HCT116 (cell line): Measurements from ENCODE around the gene CPNE9. TPM values are rescaled to one million over a fixed set of nuclear protein-coding genes. Genes with fewer than 3 reads are reported as not detected.

Experiments used
- ATAC-seq: fragments of 200-7000 bp; cut with Tn5 transposase; 2 replicates; pipeline ENCODE4 v1.9.1; 2020; ENCODE audit warnings: mild to moderate bottlenecking, moderate library complexity
- BruUV-seq: library from RNA; stranded (reverse); fragments of 400-500 nt; replicated peaks from 2 replicates; lab custom pipeline; 2021; lab: Mats Ljungman, UMichigan
- CTCF ChIA-PET: fragments of 300-600 bp; sonication (Branson Sonifier 250); formaldehyde crosslinking; loops from one replicate; lab custom pipeline; 2021; ENCODE audit warnings: antibody characterized with exemption; lab: Charles Lee
- POLR2A ChIA-PET: fragments of 300-600, 350-600 bp; sonication (Branson Sonifier 250); formaldehyde crosslinking; loops from one replicate; lab custom pipeline; 2021; ENCODE audit warnings: antibody characterized with exemption; lab: Charles Lee
- RAD21 ChIA-PET, 2 experiments: fragments of 300-600 bp; sonication (Branson Sonifier 250); formaldehyde crosslinking; loops; one replicate each; lab custom pipeline; 2023; ENCODE audit warnings: low total read pairs in 2 of 2; ENCODE audit not compliant: uncharacterized antibody in 2 of 2, unreplicated experiment in 2 of 2, low non-redundant PET in 1 of 2; lab: Charles Lee
- DNase-seq: peaks from one replicate; pipeline ENCODE4 v3.0.0-alpha.2; 2010; ENCODE audit warnings: low read depth, low spot score
- H2AFZ ChIP-seq: fragments of 200-600 bp; shearing (Covaris generic), sonication (generic); 2 replicates; pipeline ENCODE4 v1.6.1; 2017; ENCODE audit warnings: low read depth, mixed run types, mixed read lengths, antibody characterized with exemption, low read length; ENCODE audit not compliant: poor library complexity, severe bottlenecking
- H3K27ac ChIP-seq: 2 replicates; pipeline ENCODE4 v1.5.1; 2012; ENCODE audit warnings: low read depth, low read length
- H3K27me3 ChIP-seq: fragments of 200-600 bp; sonication (generic); 2 replicates; pipeline ENCODE4 v1.6.1; 2016; ENCODE audit warnings: mixed run types, low read length, mixed read lengths; ENCODE audit not compliant: insufficient read depth
- H3K36me3 ChIP-seq, 2 experiments: fragments of 200-500 bp in 1 of 2; fragments of 200-600 bp in 1 of 2; sonication (Bioruptor generic) in 1 of 2; sonication (generic) in 1 of 2; 2 replicates each; pipeline versions ENCODE4 v1.5.1 to v1.6.1; 2014 to 2016; ENCODE audit warnings: low read length in 2 of 2, inconsistent platforms in 1 of 2, mixed read lengths in 1 of 2, mixed run types in 1 of 2; ENCODE audit not compliant: insufficient read depth in 2 of 2, control insufficient read depth in 1 of 2
- H3K4me1 ChIP-seq, 2 experiments: fragments of 200-600 bp in 1 of 2; sonication (generic) in 1 of 2; 2 replicates each; pipeline versions ENCODE4 v1.5.1 to v1.6.1; 2012 to 2017; ENCODE audit warnings: low read length in 2 of 2, inconsistent platforms in 1 of 2, mild to moderate bottlenecking in 1 of 2, mixed read lengths in 1 of 2, mixed run types in 1 of 2, moderate library complexity in 1 of 2; ENCODE audit not compliant: insufficient read depth in 2 of 2, control insufficient read depth in 1 of 2
- H3K4me2 ChIP-seq: fragments of 200-600 bp; sonication (generic); 2 replicates; pipeline ENCODE4 v1.6.1; 2017; ENCODE audit warnings: mixed run types, low read length, mixed read lengths
- H3K4me3 ChIP-seq, 2 experiments: fragments of 200-600 bp in 1 of 2; sonication (generic) in 1 of 2; replicated peaks in 1 of 2; 2 replicates each; pipeline ENCODE4 v1.5.1; 2011 to 2016; ENCODE audit warnings: low read length in 2 of 2, control low read depth in 1 of 2, low read depth in 1 of 2, mild to moderate bottlenecking in 1 of 2, mixed read lengths in 1 of 2, mixed run types in 1 of 2
- H3K79me2 ChIP-seq: fragments of 200-600 bp; sonication (generic); 2 replicates; pipeline ENCODE4 v1.6.1; 2017; ENCODE audit warnings: mild to moderate bottlenecking, mixed run types, low read length, moderate library complexity, mixed read lengths; ENCODE audit not compliant: insufficient read depth
- H3K9ac ChIP-seq: fragments of 200-600 bp; sonication (generic); 2 replicates; pipeline ENCODE4 v1.6.1; 2016; ENCODE audit warnings: low read length, mixed read lengths
- H3K9me2 ChIP-seq: fragments of 200-600 bp; sonication (generic), shearing (Covaris generic); 2 replicates; pipeline ENCODE4 v1.6.1; 2017; ENCODE audit warnings: mixed run types, mild to moderate bottlenecking, moderate library complexity; ENCODE audit not compliant: insufficient read depth
- H3K9me3 ChIP-seq, 2 experiments: fragments of 200-500 bp in 1 of 2; fragments of 200-600 bp in 1 of 2; sonication (Bioruptor generic) in 1 of 2; sonication (generic) in 1 of 2; 2 replicates each; pipeline ENCODE4 v1.6.1; 2014 to 2017; ENCODE audit warnings: low read length in 2 of 2, mixed read lengths in 2 of 2, inconsistent platforms in 1 of 2, low read depth in 1 of 2, mild to moderate bottlenecking in 1 of 2, mixed run types in 1 of 2, moderate library complexity in 1 of 2; ENCODE audit not compliant: control insufficient read depth in 1 of 2, insufficient read depth in 1 of 2
- H4K20me1 ChIP-seq: fragments of 200-600 bp; sonication (generic), shearing (Covaris generic); 2 replicates; pipeline ENCODE4 v1.6.1; 2017; ENCODE audit warnings: mixed run types, mild to moderate bottlenecking, moderate library complexity; ENCODE audit not compliant: insufficient read depth
- EGR1 ChIP-seq: IDR thresholded peaks from 2 replicates; pipeline ENCODE4 v1.6.1; 2012; ENCODE audit warnings: low read depth
- SIN3A ChIP-seq: IDR thresholded peaks from 2 replicates; pipeline ENCODE4 v1.6.1; 2012; ENCODE audit warnings: low read depth
- SP1 ChIP-seq: IDR thresholded peaks from 2 replicates; pipeline ENCODE4 v1.6.1; 2012; ENCODE audit warnings: low read depth
- SRF ChIP-seq: IDR thresholded peaks from 2 replicates; pipeline ENCODE4 v1.6.1; 2012; ENCODE audit warnings: low read depth
- intact Hi-C: fragments of 100-400 bp; cut with micrococcal nuclease; formaldehyde crosslinking; loops from 2 replicates; pipeline ENCODE4 v1.10.0; 2022
- total RNA-seq: library from RNA; stranded (reverse); gene quantifications from one replicate; pipeline ENCODE4 v1.2.1, GENCODE V29; 2021; ENCODE audit not compliant: unreplicated experiment
- TF ChIP-seq, protein P1 (sequence below): IDR thresholded peaks from 2 replicates; pipeline ENCODE4 v1.6.1; 2012; ENCODE audit warnings: low read depth

The CPNE9 gene
- total RNA-seq, 1 experiment from 2014 or later = 0.98 TPM

DNA sequence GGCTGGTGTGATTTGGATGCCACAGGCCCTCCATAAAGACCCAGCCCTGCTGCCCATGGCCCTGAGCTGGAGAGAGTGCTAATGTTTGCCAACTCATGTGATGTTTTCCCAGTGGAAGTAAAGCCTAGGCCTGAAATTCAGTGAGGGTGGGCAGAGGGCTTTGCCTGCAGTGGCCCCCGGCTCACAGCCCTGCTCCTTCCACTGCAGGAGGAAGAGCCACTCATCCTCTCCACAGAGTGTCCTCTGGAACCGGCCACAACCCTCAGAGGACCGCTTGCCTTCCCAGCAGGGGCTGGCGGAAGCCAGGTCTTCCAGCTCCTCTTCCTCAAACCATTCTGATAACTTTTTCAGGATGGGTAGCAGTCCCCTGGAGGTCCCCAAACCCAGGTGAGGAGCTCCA lies 13.9 kb upstream of the CPNE9 start:
- BruUV-seq = no TSS peak
- ChIA-PET RAD21 (no interaction called here), POLR2A (no interaction called here), CTCF (no interaction called here)
- Histone ChIP-seq H3K9me2 (no peaks in the 10 kb centered on the region), H3K9me3 (no peaks in the 10 kb centered on the region), H3K4me3 (no peak overlapping the region), H3K4me1 (no peaks in the 10 kb centered on the region), H3K27me3 (no peaks in the 10 kb centered on the region), H3K79me2 (no peaks in the 10 kb centered on the region), H3K36me3 (peaks cover 10 to 11% of the 10 kb centered on the region in 2 experiments; a peak in 2 of 4 replicates), H3K9ac (no peak overlapping the region), H4K20me1 (no peaks in the 10 kb centered on the region), H3K4me2 (no peak overlapping the region), H2AFZ (no peak overlapping the region), H3K27ac (no peak overlapping the region)
- DNase-seq (no peak), ATAC-seq (no peak)
- TF ChIP-seq, protein P1, sequence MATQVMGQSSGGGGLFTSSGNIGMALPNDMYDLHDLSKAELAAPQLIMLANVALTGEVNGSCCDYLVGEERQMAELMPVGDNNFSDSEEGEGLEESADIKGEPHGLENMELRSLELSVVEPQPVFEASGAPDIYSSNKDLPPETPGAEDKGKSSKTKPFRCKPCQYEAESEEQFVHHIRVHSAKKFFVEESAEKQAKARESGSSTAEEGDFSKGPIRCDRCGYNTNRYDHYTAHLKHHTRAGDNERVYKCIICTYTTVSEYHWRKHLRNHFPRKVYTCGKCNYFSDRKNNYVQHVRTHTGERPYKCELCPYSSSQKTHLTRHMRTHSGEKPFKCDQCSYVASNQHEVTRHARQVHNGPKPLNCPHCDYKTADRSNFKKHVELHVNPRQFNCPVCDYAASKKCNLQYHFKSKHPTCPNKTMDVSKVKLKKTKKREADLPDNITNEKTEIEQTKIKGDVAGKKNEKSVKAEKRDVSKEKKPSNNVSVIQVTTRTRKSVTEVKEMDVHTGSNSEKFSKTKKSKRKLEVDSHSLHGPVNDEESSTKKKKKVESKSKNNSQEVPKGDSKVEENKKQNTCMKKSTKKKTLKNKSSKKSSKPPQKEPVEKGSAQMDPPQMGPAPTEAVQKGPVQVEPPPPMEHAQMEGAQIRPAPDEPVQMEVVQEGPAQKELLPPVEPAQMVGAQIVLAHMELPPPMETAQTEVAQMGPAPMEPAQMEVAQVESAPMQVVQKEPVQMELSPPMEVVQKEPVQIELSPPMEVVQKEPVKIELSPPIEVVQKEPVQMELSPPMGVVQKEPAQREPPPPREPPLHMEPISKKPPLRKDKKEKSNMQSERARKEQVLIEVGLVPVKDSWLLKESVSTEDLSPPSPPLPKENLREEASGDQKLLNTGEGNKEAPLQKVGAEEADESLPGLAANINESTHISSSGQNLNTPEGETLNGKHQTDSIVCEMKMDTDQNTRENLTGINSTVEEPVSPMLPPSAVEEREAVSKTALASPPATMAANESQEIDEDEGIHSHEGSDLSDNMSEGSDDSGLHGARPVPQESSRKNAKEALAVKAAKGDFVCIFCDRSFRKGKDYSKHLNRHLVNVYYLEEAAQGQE = no peak
- TF ChIP-seq EGR1 (no peak), SRF (no peak), SIN3A (no peak), SP1 (no peak)
- intact Hi-C loops = no loop called here
